ENCODE results near the gene C16orf74. TPM values are rescaled to one million over a fixed set of nuclear protein-coding genes. Genes with fewer than 3 reads are reported as not detected.
A peak's percentile ranks its signal among the peaks of the same experiment; 100 is the strongest.

Gene C16orf74
- total and polyA plus RNA-seq, 11 donors, result 0.53 to 4.1 (median 1.6) TPM

- WGBS, 4 donors, result 36 to 52% (median 43%) methylated on average over 9 to 21 of the region's 21 CpGs
- Histone ChIP-seq H3K4me3 (no peak overlapping the region), H3K27ac (no peak overlapping the region), H3K27me3 (no peaks in the 10 kb centered on the region), H3K36me3 (no peaks in the 10 kb centered on the region), H3K9me3 (peaks cover 0 to 2% (median 0%) of the 10 kb centered on the region in 12 donors), H3K4me1 (peaks cover 0 to 33% (median 8%) of the 10 kb centered on the region in 12 donors)
- TF ChIP-seq CTCF (IDR thresholded peaks at IDR 0.05), result peak; percentile 64 to 84 (median 79)
- TF ChIP-seq POLR2A (IDR thresholded peaks at IDR 0.05), result no peak
- DNase-seq (peak; percentile 60 to 78 (median 62)), ATAC-seq (peak; percentile 58 to 61 (median 60))
- intact Hi-C loops (cut with DNase I), result loop anchor here (2.0 to 10.0 kb wide), 15 partner anchors 40 to 613 kb away; partner anchors contain the start of gene CIBAR2 (in 1 of the 10)
Measured at GRCh38 chr16:85717393-85718152, 33.3 kb downstream of the C16orf74 start.

GRCh38 chr16:85716680-85717038, 34.2 kb downstream of the C16orf74 start:
- ATAC-seq (no peak), DNase-seq (no peak)
- Histone ChIP-seq H3K27ac (no peak overlapping the region), H3K36me3 (no peaks in the 10 kb centered on the region), H3K4me1 (peaks cover 0 to 33% (median 8%) of the 10 kb centered on the region in 12 donors), H3K9me3 (peaks cover 0 to 10% (median 6%) of the 10 kb centered on the region in 12 donors), H3K4me3 (no peak overlapping the region), H3K27me3 (no peaks in the 10 kb centered on the region)
- TF ChIP-seq POLR2A (IDR thresholded peaks at IDR 0.05), result no peak
- WGBS, 4 donors, result 37 to 60% (median 53%) methylated on average over 3 of the region's 3 CpGs
- intact Hi-C loops (cut with DNase I), result loop anchor here (2.0 to 10.0 kb wide), 14 partner anchors 39 to 612 kb away; partner anchors contain the start of gene CIBAR2 (in 1 of the 10)

GRCh38 chr16:85716022-85716679, 34.7 kb downstream of the C16orf74 start:
- intact Hi-C loops (cut with DNase I), result loop anchor here (2.0 to 10.0 kb wide), 14 partner anchors 39 to 611 kb away; partner anchors contain the start of gene CIBAR2 (in 1 of the 10)
- H3K27ac ChIP-seq, result no peak overlapping the region
- no peaks in the 10 kb centered on the region for H3K27me3 ChIP-seq
- 33 to 53% (median 40%) methylated on average over 9 of the region's 9 CpGs for WGBS, 4 donors
- H3K4me3 ChIP-seq, result no peak overlapping the region
- H3K36me3 ChIP-seq, result no peaks in the 10 kb centered on the region
- no peak for TF ChIP-seq CTCF (IDR thresholded peaks at IDR 0.05)
- no peak for TF ChIP-seq POLR2A (IDR thresholded peaks at IDR 0.05)
- peaks cover 0 to 33% (median 8%) of the 10 kb centered on the region in 12 donors for H3K4me1 ChIP-seq
- ATAC-seq, result no peak
- H3K9me3 ChIP-seq, result peaks cover 0 to 10% (median 6%) of the 10 kb centered on the region in 12 donors
- no peak for DNase-seq

- Histone ChIP-seq H3K36me3 (no peaks in the 10 kb centered on the region), H3K4me1 (peaks cover 0 to 33% (median 8%) of the 10 kb centered on the region in 12 donors), H3K4me3 (no peak overlapping the region), H3K27ac (no peak overlapping the region), H3K9me3 (peaks cover 0 to 10% (median 6%) of the 10 kb centered on the region in 12 donors), H3K27me3 (no peaks in the 10 kb centered on the region)
- WGBS, 4 donors, result 53 to 66% (median 57%) methylated on average over 22 of the region's 22 CpGs
- ATAC-seq (no peak), DNase-seq (no peak)
- intact Hi-C loops (cut with DNase I), result loop anchor here (2.0 to 10.0 kb wide), 14 partner anchors 38 to 611 kb away; partner anchors contain the start of gene CIBAR2 (in 1 of the 10)
- no peak for TF ChIP-seq POLR2A (IDR thresholded peaks at IDR 0.05)
- no peak for TF ChIP-seq CTCF (IDR thresholded peaks at IDR 0.05)
Measured at GRCh38 chr16:85715169-85716021, 35.5 kb downstream of the C16orf74 start.
